ENCODE measurements around the gene TMIE.

TMIE gene

DNA sequence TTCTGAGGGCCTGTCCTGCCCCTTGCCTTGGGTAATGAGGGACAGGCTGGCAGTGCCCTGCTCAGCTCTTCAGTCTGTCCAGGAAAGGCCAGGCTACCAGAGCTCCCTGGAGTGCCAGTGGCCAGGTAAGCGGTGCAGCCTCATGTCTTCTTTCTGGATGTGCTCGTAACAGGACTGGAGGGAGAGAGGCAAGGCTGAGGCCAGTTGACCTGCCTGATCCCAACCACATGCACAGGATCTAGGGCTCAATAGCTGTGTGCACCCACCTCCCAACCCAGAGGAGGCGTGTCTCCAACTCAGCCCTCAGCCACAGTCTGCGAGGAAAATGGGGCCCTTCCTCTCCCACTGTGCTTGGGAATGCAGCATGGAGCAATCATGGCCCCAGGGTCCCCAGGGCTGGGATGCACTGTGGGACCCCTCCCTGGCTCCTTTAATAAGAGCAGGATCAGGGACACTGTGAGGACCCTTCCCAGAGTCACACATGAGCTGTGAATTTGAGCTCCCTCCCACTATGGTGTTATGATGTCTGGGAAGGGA, 30.2 kb upstream of the TMIE start:
- TF ChIP-seq, protein P1, sequence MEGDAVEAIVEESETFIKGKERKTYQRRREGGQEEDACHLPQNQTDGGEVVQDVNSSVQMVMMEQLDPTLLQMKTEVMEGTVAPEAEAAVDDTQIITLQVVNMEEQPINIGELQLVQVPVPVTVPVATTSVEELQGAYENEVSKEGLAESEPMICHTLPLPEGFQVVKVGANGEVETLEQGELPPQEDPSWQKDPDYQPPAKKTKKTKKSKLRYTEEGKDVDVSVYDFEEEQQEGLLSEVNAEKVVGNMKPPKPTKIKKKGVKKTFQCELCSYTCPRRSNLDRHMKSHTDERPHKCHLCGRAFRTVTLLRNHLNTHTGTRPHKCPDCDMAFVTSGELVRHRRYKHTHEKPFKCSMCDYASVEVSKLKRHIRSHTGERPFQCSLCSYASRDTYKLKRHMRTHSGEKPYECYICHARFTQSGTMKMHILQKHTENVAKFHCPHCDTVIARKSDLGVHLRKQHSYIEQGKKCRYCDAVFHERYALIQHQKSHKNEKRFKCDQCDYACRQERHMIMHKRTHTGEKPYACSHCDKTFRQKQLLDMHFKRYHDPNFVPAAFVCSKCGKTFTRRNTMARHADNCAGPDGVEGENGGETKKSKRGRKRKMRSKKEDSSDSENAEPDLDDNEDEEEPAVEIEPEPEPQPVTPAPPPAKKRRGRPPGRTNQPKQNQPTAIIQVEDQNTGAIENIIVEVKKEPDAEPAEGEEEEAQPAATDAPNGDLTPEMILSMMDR (IDR thresholded peaks at IDR 0.05; ENCODE audit: low read depth, low read length): no peak
- Histone ChIP-seq H3K27ac (no peak overlapping the region), H3K4me3 (ENCODE audit: low read depth, low read length) (no peak overlapping the region), H3K36me3 (no peaks in the 10 kb centered on the region), H3K27me3 (ENCODE audit: insufficient read depth, low read depth, severe bottlenecking) (no peaks in the 10 kb centered on the region), H3K9me3 (ENCODE audit: severe bottlenecking) (no peaks in the 10 kb centered on the region)
- DNase-seq: peak; percentile 4

DNA sequence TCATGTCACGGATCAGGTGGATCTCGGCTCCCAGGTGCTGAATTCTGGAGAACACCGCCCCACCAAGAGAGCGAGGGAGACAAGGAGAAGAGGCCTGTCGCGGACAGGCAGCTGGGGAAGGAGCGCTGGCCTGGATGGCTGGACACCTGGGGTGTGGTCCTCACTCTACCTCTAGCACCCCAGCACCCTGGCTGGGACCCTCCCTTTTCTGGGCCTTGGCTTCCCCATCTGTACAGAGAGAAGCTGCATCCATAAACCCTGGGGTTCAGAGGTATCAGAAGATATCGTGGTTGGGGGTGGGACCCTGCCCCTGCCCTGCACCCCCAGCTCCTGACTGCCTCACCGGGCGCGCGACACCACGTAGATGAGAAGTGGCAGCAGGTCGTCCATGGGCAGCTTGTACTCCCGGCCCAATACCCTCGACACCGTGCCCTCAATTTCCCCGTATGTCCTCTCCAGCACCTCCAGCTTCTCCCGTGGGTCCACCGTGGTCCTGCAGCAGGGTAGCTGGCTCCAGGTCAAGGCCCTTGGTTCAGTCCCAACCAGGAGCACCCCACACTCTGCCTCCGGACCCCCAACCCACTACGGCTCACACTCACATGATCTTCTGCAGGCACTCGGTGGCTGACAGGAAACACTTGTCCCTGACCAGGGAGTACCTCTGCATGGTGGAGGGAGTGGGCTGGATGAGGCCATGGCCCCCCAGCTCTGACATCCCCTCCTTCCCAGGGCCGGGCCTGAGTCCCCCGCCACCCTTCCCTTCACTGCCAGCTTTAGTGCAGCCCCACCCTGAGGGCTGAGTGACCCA, 29.4 kb upstream of the TMIE start:
- TF ChIP-seq, protein P1 (IDR thresholded peaks at IDR 0.05; ENCODE audit: low read depth, low read length): no peak
- Histone ChIP-seq H3K9me3 (ENCODE audit: severe bottlenecking) (no peaks in the 10 kb centered on the region), H3K27ac (no peak overlapping the region), H3K27me3 (ENCODE audit: insufficient read depth, low read depth, severe bottlenecking) (no peaks in the 10 kb centered on the region), H3K4me3 (ENCODE audit: low read depth, low read length) (no peak overlapping the region), H3K36me3 (no peaks in the 10 kb centered on the region)
- peak; percentile 2 for DNase-seq

DNA sequence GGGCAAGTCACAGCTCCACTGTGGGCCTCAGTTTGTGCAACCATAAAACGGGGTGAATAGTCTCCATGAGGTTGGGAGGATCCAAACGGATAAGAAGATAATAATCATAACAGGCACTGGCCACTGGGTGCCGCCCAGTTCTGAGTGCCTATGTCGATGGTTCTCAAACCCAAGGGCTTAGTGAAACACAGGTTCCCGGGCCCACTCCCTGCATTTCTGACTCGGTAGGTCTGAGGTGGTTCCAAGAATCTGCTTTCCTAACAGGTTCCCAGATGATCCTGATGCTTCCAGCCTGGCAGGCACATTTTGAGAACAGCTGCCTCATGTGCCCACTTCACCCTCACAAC, 28.9 kb upstream of the TMIE start:
- TF ChIP-seq, protein P1 (IDR thresholded peaks at IDR 0.05; ENCODE audit: low read depth, low read length): no peak
- Histone ChIP-seq H3K4me3 (ENCODE audit: low read depth, low read length) (no peak overlapping the region), H3K27ac (no peak overlapping the region), H3K27me3 (ENCODE audit: insufficient read depth, low read depth, severe bottlenecking) (no peaks in the 10 kb centered on the region), H3K9me3 (ENCODE audit: severe bottlenecking) (no peaks in the 10 kb centered on the region), H3K36me3 (no peaks in the 10 kb centered on the region)
- DNase-seq: no peak

DNA sequence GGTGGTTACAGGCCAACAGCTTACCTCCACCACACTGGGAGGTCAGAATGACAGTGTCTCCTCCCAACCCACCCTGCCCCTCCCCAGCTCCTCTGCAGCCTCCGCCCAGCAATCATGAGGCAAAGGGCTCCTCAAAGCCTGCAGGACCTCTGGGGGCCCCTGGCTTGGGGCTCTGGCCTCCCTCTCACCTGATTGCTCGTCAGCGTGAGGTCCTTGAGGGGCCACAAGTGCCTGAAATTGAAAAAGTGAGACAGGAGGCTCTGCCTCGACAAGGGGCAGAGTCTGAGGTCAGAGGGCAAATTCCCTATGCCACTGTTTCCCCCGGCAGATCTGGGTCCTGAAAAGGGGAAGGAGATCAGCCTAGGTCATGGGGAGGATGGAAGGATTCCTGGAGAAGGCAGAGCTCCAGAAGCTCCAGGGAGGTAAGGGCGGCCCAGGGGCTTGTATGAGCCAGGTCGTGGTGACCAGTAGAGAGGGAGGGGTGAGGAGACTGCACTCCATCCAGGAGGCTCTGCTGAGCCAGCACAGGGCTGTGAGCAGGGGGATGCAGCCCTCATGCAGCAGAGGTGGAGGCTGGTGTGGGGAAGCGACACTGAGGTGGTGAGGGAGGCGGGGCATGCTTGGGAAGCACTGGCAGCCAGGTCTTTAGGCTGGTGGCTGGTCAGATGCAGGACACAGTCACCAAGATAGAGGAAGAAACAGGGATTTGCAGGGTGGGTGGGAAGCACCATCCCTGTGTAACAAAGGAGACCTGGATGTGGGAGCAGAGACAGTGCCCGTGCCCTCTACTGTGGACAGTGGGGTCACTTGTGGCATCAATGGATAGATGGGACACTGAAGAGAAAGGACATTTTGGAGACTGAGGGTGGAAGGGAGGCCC, 27.8 kb upstream of the TMIE start:
- Histone ChIP-seq H3K36me3 (no peaks in the 10 kb centered on the region), H3K9me3 (ENCODE audit: severe bottlenecking) (no peaks in the 10 kb centered on the region), H3K4me3 (ENCODE audit: low read depth, low read length) (no peak overlapping the region), H3K27ac (no peak overlapping the region), H3K27me3 (ENCODE audit: insufficient read depth, low read depth, severe bottlenecking) (no peaks in the 10 kb centered on the region)
- TF ChIP-seq, protein P1 (IDR thresholded peaks at IDR 0.05; ENCODE audit: low read depth, low read length): no peak
- peak; percentile 3 for DNase-seq

DNA sequence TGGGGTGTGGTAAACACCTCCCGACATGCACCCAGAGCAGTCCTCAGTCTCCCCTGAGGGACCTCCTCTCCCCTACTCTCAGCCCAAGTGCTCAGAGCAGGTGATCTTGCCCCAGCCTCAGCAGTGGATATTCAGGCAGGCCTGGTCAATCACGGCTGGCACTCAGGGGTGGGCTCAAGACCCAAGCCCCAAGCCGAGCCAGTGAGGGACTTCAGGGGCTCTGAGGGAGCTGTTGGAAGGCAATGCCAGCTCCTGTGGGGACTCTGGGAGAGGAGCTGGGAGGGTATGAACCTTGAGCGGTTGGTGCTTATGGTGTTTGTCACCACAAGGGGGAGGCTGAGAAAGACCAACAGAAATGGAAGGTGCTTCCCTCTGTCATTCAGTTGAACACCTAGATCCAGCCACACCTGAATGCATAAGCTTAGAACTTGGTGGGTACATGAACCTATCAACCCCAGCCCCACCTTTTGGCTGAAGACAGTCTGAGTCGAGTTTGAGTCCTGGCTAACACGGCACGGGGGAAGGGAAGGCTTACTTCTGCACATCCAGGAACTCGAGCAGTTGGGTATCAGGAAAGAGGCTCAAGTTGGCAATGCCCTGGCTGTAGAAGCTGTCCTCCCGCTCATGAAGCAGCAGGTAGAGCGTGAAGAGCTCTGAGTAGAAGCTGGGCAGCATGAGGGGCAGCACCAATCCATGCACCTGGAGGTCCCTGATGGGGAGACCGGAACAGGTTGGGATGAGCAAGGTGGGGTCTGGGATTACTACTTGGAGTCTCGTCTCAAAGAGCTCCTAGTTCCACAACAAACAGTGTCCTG, 27.0 kb upstream of the TMIE start:
- TF ChIP-seq, protein P1 (IDR thresholded peaks at IDR 0.05; ENCODE audit: low read depth, low read length): peak; percentile 47; the same call in 1 of the 2 replicates
- no peak overlapping the region for H3K4me3 ChIP-seq (ENCODE audit: low read depth, low read length)
- H3K27ac ChIP-seq: no peak overlapping the region
- H3K9me3 ChIP-seq (ENCODE audit: severe bottlenecking): no peaks in the 10 kb centered on the region
- no peaks in the 10 kb centered on the region for H3K36me3 ChIP-seq
- peak; percentile 7 for DNase-seq
- H3K27me3 ChIP-seq (ENCODE audit: insufficient read depth, low read depth, severe bottlenecking): no peaks in the 10 kb centered on the region
